WTC11 (cell line): ENCODE data around the gene LRRC27. TPM values are rescaled to one million over a fixed set of nuclear protein-coding genes. Genes with fewer than 3 reads are reported as not detected.

ENCODE experiments used
- ATAC-seq: fragments of 200-7000 bp; cut with Tn5 transposase; 2 replicates; pipeline ENCODE4 v1.10.0; 2021; ENCODE audit warnings: mild to moderate bottlenecking, moderate library complexity
- CTCF ChIA-PET: fragments of 300-600 bp; sonication (Branson Sonifier 250); formaldehyde crosslinking; loops from one replicate; lab custom pipeline; 2021; ENCODE audit warnings: antibody characterized with exemption; lab: Charles Lee
- POLR2A ChIA-PET: fragments of 350-600 bp; sonication (Branson Sonifier 250); formaldehyde crosslinking; loops from one replicate; lab custom pipeline; 2021; ENCODE audit warnings: antibody characterized with exemption; lab: Charles Lee
- DNase-seq: peaks from one replicate; pipeline ENCODE4 v3.0.0; 2021; ENCODE audit warnings: low spot score
- H3K27ac Mint-ChIP-seq: 2 replicates; pipeline ENCODE4 v1.8.0; 2021; ENCODE audit warnings: mixed read lengths
- H3K27me3 Mint-ChIP-seq: 2 replicates; pipeline ENCODE4 v1.8.0; 2021; ENCODE audit warnings: low read depth, mild to moderate bottlenecking, moderate library complexity, mixed read lengths
- H3K36me3 Mint-ChIP-seq: 2 replicates; pipeline ENCODE4 v1.8.0; 2021; ENCODE audit warnings: mixed read lengths
- H3K4me1 Mint-ChIP-seq: 2 replicates; pipeline ENCODE4 v1.8.0; 2022; ENCODE audit warnings: mixed read lengths
- H3K4me3 Mint-ChIP-seq: 2 replicates; pipeline ENCODE4 v1.8.0; 2021; ENCODE audit warnings: mild to moderate bottlenecking, moderate library complexity, mixed read lengths
- H3K9me3 Mint-ChIP-seq: 2 replicates; pipeline ENCODE4 v1.8.0; 2021; ENCODE audit warnings: mixed read lengths
- ATF2 ChIP-seq: sonication (generic); formaldehyde crosslinking; IDR thresholded peaks from 2 replicates; pipeline ENCODE4 v1.8.1; 2022; ENCODE audit warnings: low read depth, missing genetic modification reagents, borderline replicate concordance
- ELF4 ChIP-seq: sonication (generic); formaldehyde crosslinking; IDR thresholded peaks from 2 replicates; pipeline ENCODE4 v1.8.1; 2022; ENCODE audit warnings: low read depth, mild to moderate bottlenecking, moderate library complexity, missing genetic modification reagents
- FOXK1 ChIP-seq: sonication (generic); formaldehyde crosslinking; IDR thresholded peaks from 2 replicates; pipeline ENCODE4 v1.8.0; 2022; ENCODE audit warnings: mild to moderate bottlenecking, moderate library complexity, missing genetic modification reagents
- GRHL2 ChIP-seq: fragments of 250-450 bp; sonication (Bioruptor Pico); IDR thresholded peaks from 2 replicates; pipeline ENCODE4 v1.8.0; 2022; ENCODE audit warnings: mild to moderate bottlenecking, moderate library complexity; ENCODE audit not compliant: insufficient replicate concordance, severe bottlenecking
- MXD4 ChIP-seq: fragments of 250-450 bp; sonication (Bioruptor Pico); IDR thresholded peaks from 2 replicates; pipeline ENCODE4 v1.8.0; 2021; ENCODE audit warnings: mild to moderate bottlenecking, moderate library complexity, borderline replicate concordance
- NFATC4 ChIP-seq: fragments of 250-450 bp; sonication (Bioruptor Pico); IDR thresholded peaks from 2 replicates; pipeline ENCODE4 v1.9.0; 2021; ENCODE audit warnings: mild to moderate bottlenecking
- NR2C2 ChIP-seq: sonication (generic); formaldehyde crosslinking; IDR thresholded peaks from 2 replicates; pipeline ENCODE4 v1.8.0; 2022; ENCODE audit warnings: mild to moderate bottlenecking, missing genetic modification reagents
- PRRX2 ChIP-seq: fragments of 250-450 bp; sonication (Bioruptor Pico); IDR thresholded peaks from 2 replicates; pipeline ENCODE4 v1.8.0; 2021; ENCODE audit warnings: mild to moderate bottlenecking
- SMAD3 ChIP-seq: sonication (generic); formaldehyde crosslinking; IDR thresholded peaks from 2 replicates; pipeline ENCODE4 v1.8.0; 2022; ENCODE audit warnings: missing genetic modification reagents, mild to moderate bottlenecking, borderline replicate concordance
- TP53 ChIP-seq: sonication (generic); formaldehyde crosslinking; IDR thresholded peaks from 2 replicates; pipeline ENCODE4 v1.8.1; 2023; ENCODE audit warnings: mild to moderate bottlenecking, missing genetic modification reagents
- ZNF425 ChIP-seq: fragments of 250-450 bp; sonication (Bioruptor Pico); conservative IDR thresholded peaks from 2 replicates; pipeline ENCODE4 v1.9.0; 2021; ENCODE audit warnings: mild to moderate bottlenecking
- ZNF512 ChIP-seq: sonication (generic); formaldehyde crosslinking; IDR thresholded peaks from 2 replicates; pipeline ENCODE4 v1.8.1; 2022; ENCODE audit warnings: missing genetic modification reagents, borderline replicate concordance
- ZNF532 ChIP-seq: fragments of 250-450 bp; sonication (Bioruptor Pico); IDR thresholded peaks from 2 replicates; pipeline ENCODE4 v1.9.0; 2021; ENCODE audit warnings: mild to moderate bottlenecking, borderline replicate concordance
- total RNA-seq: library from RNA; stranded (reverse); gene quantifications from 3 replicates; pipeline ENCODE4 v1.2.3, GENCODE V29; 2021
- TF ChIP-seq, protein P1 (sequence below): sonication (generic); formaldehyde crosslinking; conservative IDR thresholded peaks from 2 replicates; pipeline ENCODE4 v1.8.1; 2023; ENCODE audit warnings: mild to moderate bottlenecking, low read depth, missing genetic modification reagents, moderate library complexity
- TF ChIP-seq, protein P2 (sequence below): sonication (generic); formaldehyde crosslinking; IDR thresholded peaks from 2 replicates; pipeline ENCODE4 v1.8.0; 2023; ENCODE audit warnings: missing genetic modification reagents, mild to moderate bottlenecking, borderline replicate concordance

The LRRC27 gene
- total RNA-seq, 1 experiment from 2014 or later: 4.4 TPM

DNA sequence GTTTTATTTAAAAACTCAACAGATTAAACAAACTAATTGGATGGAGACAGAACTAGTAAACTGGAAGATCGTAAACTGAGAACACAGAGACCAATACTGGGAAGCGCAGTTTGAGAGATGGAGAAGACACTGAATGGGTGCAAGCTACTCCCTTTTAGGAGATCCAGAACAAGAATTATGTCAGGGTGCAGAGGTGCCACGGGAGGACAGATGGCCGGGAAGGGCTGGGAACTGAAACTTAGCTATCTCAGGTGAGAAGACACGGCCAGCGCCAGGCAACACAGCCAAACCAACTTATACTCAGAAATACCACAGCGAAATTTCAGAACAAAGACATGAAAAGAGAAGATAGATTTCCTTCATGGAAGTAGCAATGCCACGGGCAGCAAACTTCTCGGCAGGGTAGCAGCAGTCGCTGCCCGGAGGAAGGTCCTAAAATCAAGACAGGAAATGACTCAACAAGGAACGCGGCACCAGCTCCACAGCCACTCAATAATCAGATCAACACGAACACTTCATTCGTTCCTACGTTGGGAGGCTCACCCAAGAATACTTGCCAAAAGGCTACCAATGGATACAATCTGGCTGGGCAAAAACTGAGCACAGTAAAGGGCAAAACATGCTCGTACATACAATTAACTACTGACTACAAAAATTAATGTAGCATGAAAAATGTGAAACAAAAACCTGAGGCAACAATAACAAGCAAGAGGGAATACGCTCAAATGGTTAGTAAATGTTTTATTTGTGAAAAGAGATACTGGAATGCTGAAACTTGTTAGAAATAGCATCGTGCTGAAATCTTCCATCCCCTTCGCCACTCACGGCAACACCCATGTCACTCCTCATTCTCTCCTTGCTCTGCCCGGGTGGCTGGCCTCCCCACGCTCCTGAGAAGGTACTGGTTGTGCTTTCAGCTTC lies 2.2 kb upstream of the LRRC27 start:
- Mint-ChIP-seq H3K9me3 (0 out of 2 replicates have a peak, but pooled peaks cover 9% of the 10 kb centered on the region), H3K27me3 (peaks cover 12% of the 10 kb centered on the region), H3K4me3 (peak overlapping the region; percentile 92), H3K27ac (peak overlapping the region; percentile 27), H3K36me3 (peaks cover 26% of the 10 kb centered on the region), H3K4me1 (peaks cover 36% of the 10 kb centered on the region)
- no peak for DNase-seq
- POLR2A ChIA-PET: no interaction called here
- TF ChIP-seq NFATC4 (no peak), GRHL2 (CRISPR knock-in tag) (no peak), ZNF425 (CRISPR knock-in tag) (no peak), ZNF512 (no peak)
- ATAC-seq: no peak
- CTCF ChIA-PET: interaction anchor here (0.7 kb wide), 1 partner anchor 29 kb away, joined by 3 read pairs; no protein-coding TSS in a partner anchor

DNA sequence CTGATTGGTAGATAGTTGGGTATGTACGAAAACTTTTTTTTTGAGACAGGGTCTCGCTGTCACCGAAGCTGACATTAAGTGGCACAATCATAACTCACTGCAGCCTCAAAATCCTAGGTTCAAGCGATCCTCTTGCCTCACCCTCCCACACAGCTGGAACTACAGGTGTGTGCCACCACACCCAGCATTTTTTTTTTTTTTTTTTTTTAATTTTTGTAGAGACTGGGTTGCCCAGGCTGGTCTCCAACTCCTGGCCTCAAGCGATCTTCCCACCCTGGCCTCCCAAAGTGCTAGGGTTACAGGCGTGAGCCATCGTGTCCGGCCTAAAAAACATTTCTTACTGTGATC lies 1.5 kb upstream of the LRRC27 start:
- Mint-ChIP-seq H3K36me3 (peaks cover 23% of the 10 kb centered on the region), H3K27ac (no peak overlapping the region)

More for the DNA sequence above, 1.5 kb upstream of the LRRC27 start:
- peaks cover 12% of the 10 kb centered on the region for H3K27me3 Mint-ChIP-seq
- ChIA-PET POLR2A (interaction anchor here (0.7 kb wide), 1 partner anchor 29 kb away, joined by 4 read pairs; no protein-coding TSS in a partner anchor), CTCF (interaction anchor here (0.7 kb wide), 1 partner anchor 30 kb away, joined by 3 read pairs; no protein-coding TSS in a partner anchor)
- no peak for DNase-seq
- H3K9me3 Mint-ChIP-seq: 0 out of 2 replicates have a peak, but pooled peaks cover 6% of the 10 kb centered on the region
- H3K4me3 Mint-ChIP-seq: peak overlapping the region; percentile 92
- no peak for ATAC-seq
- peaks cover 36% of the 10 kb centered on the region for H3K4me1 Mint-ChIP-seq
- TF ChIP-seq TP53 (CRISPR knock-in tag) (no peak), MXD4 (CRISPR knock-in tag) (no peak), ZNF532 (CRISPR knock-in tag) (no peak), PRRX2 (CRISPR knock-in tag) (no peak), NR2C2 (CRISPR knock-in tag) (no peak), FOXK1 (CRISPR knock-in tag) (no peak), ELF4 (CRISPR knock-in tag) (no peak), SMAD3 (CRISPR knock-in tag) (no peak), ATF2 (CRISPR knock-in tag) (no peak)
- TF ChIP-seq, protein P1, sequence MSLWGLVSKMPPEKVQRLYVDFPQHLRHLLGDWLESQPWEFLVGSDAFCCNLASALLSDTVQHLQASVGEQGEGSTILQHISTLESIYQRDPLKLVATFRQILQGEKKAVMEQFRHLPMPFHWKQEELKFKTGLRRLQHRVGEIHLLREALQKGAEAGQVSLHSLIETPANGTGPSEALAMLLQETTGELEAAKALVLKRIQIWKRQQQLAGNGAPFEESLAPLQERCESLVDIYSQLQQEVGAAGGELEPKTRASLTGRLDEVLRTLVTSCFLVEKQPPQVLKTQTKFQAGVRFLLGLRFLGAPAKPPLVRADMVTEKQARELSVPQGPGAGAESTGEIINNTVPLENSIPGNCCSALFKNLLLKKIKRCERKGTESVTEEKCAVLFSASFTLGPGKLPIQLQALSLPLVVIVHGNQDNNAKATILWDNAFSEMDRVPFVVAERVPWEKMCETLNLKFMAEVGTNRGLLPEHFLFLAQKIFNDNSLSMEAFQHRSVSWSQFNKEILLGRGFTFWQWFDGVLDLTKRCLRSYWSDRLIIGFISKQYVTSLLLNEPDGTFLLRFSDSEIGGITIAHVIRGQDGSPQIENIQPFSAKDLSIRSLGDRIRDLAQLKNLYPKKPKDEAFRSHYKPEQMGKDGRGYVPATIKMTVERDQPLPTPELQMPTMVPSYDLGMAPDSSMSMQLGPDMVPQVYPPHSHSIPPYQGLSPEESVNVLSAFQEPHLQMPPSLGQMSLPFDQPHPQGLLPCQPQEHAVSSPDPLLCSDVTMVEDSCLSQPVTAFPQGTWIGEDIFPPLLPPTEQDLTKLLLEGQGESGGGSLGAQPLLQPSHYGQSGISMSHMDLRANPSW (CRISPR knock-in tag): no peak
- TF ChIP-seq, protein P2, sequence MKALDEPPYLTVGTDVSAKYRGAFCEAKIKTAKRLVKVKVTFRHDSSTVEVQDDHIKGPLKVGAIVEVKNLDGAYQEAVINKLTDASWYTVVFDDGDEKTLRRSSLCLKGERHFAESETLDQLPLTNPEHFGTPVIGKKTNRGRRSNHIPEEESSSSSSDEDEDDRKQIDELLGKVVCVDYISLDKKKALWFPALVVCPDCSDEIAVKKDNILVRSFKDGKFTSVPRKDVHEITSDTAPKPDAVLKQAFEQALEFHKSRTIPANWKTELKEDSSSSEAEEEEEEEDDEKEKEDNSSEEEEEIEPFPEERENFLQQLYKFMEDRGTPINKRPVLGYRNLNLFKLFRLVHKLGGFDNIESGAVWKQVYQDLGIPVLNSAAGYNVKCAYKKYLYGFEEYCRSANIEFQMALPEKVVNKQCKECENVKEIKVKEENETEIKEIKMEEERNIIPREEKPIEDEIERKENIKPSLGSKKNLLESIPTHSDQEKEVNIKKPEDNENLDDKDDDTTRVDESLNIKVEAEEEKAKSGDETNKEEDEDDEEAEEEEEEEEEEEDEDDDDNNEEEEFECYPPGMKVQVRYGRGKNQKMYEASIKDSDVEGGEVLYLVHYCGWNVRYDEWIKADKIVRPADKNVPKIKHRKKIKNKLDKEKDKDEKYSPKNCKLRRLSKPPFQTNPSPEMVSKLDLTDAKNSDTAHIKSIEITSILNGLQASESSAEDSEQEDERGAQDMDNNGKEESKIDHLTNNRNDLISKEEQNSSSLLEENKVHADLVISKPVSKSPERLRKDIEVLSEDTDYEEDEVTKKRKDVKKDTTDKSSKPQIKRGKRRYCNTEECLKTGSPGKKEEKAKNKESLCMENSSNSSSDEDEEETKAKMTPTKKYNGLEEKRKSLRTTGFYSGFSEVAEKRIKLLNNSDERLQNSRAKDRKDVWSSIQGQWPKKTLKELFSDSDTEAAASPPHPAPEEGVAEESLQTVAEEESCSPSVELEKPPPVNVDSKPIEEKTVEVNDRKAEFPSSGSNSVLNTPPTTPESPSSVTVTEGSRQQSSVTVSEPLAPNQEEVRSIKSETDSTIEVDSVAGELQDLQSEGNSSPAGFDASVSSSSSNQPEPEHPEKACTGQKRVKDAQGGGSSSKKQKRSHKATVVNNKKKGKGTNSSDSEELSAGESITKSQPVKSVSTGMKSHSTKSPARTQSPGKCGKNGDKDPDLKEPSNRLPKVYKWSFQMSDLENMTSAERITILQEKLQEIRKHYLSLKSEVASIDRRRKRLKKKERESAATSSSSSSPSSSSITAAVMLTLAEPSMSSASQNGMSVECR: no peak
